Anterior cingulate cortex (tissue), 58 donors: ENCODE measurements around the gene KCNK7.

Source experiments
- DNase-seq, 58 donors: peaks; one replicate each; lab custom pipeline; 2025; lab: John Stamatoyannopoulos, UW

Gene KCNK7

GRCh38 chr11:65590240-65590738 lies 5.3 kb downstream of the KCNK7 start:
- peak in 1 of 58 donors; percentile 27 for DNase-seq

GRCh38 chr11:65589444-65590239 lies 6.0 kb downstream of the KCNK7 start:
- no peak for DNase-seq

GRCh38 chr11:65588199-65589054 lies 7.2 kb downstream of the KCNK7 start:
- peak in 9 of 58 donors; percentile 10 to 35 (median 18) for DNase-seq

GRCh38 chr11:65586676-65587075 lies 8.9 kb downstream of the KCNK7 start:
- no peak for DNase-seq

DNA sequence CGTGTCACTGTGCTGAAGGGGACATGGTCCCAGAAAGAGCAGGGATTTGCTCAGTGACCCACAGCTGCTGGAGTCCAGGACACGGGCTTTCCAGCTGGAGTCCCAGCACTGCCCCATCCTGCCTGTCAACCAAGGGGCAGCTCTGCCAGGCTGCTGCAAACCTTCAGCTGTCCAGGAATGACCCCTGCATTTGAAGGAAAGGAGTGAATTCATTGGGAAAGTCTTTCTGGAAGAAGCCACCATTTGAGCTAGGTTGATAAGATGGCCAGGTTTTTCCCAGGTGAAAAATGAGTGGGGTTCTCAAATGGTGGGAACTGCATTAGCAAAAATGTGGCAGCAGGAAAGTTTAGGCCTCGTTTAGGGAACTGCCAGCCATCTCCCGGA lies 9.4 kb downstream of the KCNK7 start:
- DNase-seq = no peak

- peak in 1 of 58 donors; percentile 37 for DNase-seq
Observed at GRCh38 chr11:65585396-65586246, 10.0 kb downstream of the KCNK7 start.

DNA sequence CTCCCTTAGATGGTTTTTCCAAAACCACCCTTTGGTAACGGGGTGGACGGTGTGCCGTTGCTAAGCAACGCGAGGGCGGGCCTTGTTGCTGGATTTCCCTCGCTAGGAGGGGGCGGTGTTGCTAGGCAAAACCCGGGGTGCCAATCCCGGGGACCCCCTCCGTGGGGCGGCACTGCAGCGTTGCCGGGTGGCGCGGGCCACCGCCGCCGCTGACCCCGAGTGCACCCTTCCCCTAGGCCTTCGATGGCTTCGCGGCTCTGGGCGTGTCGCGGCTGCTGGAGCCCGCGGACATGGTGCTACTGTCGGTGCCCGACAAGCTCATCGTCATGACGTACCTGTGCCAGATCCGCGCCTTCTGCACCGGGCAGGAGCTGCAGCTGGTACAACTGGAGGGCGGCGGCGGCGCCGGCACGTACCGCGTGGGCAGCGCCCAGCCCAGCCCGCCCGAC lies 10.9 kb downstream of the KCNK7 start:
- DNase-seq = peak in 29 of 58 donors; percentile 17 to 80 (median 41)

DNA sequence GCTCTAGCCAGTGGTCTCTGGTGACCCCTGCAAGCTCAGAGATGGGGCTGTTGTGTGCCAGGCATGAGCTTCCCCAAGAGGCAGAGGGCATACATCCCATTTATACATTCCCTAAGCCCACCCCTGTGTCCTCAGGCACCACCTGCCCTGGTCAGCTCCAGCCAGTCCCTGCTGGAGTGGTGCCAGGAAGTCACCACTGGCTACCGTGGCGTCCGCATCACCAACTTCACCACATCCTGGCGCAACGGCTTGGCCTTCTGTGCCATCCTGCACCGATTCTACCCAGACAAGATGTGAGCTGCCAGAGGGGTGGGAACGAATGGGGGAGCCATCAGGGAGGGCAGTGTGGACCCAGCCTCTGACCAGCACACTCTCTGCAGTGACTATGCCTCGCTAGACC lies 11.5 kb downstream of the KCNK7 start:
- peak in 1 of 58 donors; percentile 10 for DNase-seq

DNA sequence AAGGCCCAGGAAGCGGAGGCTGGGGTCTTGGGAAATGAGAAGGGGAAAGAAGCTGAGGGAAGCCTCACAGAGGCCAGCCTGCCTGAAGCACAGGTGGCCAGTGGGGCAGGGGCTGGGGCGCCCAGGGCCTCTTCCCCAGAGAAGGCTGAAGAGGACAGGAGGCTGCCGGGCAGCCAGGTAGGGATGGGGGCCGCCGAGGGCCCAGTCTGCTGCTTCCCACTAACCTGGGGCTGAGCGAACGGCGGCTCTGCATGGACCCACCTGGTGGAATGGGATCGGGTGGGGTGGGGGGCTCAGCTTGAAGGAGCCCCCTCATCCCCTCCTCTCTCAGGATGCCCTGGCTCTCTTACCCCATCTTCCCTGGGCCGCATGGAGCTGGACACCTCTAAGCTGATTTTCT lies 12.0 kb downstream of the KCNK7 start:
- DNase-seq = no peak

- DNase-seq = no peak
Observed at GRCh38 chr11:65581928-65582327, 13.7 kb downstream of the KCNK7 start.

DNA sequence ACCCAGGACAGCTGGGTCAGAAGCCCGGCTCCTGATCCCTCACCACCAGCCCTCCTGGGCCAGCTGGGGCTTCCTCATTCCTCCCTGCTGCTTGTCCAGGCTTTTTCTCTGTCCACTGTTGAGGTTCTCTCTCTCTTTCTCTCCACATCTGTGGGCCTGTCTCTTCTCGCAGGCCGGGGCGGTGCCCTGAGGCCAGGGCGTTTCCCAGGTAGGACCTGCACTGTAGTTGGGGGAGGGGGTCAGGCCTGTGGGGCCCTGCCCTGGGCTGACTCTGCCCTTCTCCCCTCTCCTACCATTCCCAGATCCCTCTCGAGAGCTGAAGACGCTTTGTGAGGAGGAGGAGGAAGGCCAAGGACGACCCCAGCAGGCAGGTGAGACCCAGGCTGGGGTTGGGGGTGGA lies 14.8 kb downstream of the KCNK7 start:
- DNase-seq = no peak

DNA sequence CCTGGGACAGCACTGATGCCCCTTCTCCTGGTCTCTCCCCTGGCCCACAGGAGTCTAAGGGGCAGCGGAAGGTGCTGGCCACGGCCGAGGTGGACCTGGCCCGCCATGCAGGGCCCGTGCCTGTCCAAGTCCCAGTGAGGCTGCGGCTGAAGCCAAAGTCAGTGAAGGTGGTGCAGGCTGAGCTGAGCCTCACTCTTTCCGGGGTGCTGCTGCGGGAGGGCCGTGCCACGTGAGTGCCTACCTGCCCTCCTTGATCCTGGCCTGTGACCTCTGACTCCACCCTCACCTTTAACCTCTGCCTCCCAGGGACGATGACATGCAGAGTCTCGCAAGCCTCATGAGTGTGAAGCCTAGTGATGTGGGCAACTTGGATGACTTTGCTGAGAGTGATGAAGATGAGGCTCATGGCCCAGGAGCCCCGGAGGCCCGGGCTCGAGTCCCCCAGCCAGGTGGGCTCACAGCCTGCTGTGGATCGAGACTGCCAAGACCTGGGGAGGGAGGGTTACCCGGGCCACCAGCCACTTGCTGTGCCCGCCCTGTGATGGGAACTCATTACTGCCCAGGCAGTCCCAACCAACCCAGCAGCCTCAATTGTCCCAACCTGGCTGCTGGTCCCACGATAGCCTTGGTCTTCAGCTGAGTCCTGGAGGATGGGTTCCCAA lies 15.4 kb downstream of the KCNK7 start:
- DNase-seq = no peak

- DNase-seq = no peak
Observed at GRCh38 chr11:65579291-65579690, 16.3 kb downstream of the KCNK7 start.

DNA sequence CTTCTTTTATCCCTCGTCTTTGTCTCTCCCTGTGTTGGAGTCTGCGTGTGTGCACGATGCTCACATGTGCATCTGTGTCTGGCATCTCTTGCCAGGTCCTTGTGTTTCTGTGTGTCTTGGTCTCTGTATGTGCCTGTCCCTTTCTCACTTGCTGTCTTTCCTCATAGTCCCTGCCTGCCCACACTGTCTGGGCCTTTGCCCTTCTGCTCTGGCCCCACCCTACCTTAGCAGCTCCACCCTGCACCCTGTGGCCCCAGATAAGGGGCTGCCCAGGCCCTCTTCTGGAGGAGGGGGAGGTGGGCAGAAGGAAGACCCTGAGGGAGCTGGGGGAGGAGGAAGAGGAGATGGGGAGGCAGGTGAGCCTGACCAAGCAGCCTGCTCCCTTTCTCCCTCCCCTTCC lies 16.9 kb downstream of the KCNK7 start:
- no peak for DNase-seq

GRCh38 chr11:65578134-65578533 lies 17.5 kb downstream of the KCNK7 start:
- DNase-seq = no peak

DNA sequence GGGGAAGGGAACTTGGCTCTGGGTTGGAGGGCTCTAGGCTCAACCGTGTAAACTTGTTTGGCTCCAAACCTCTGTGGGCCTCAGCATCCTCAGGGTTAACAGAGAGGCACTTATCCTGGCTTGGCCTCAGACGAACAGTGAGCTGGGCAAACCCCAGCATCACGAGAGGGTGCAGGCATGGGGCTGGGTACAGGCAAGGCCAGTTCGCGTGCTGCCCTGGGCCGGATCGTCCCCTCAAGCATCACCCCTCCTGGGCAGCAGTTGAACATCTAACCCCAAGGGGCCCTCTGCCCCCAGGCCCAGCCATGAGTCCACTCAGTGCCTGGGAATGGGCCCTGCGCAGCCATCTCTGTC lies 17.9 kb downstream of the KCNK7 start:
- no peak for DNase-seq

GRCh38 chr11:65576867-65577755 lies 18.5 kb downstream of the KCNK7 start:
- peak in 2 of 58 donors; percentile 29 to 44 for DNase-seq

DNA sequence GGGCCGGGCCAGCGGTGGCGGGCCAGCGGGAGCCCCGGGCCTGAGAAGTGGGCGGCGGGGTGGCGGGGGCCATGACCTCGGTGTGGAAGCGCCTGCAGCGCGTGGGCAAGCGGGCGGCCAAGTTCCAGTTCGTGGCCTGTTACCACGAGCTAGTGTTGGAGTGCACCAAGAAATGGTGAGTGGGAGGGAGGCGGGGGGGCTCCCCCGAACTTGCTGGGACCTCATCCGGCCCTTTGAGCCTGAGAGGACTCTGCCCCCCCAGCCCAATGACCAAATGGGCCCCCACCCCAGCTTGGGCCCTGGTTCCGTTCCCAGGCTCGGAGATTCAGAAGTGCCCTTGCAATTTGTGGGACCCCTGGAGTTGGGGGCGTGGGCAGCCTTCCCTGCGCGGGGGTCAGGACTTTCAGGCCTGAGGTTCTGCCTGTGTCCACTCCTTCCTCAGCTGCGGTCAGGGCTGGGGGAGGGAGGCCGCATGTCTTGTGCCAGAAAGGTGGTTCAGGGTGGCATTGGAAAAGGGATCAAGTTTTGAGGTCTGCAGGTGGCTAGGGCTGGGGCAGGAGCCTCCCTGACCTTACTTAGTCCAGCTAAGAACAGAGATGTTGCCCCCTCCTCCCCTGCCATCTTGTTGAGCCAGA lies 19.3 kb downstream of the KCNK7 start:
- no peak for DNase-seq
